Endothelial cell (in vitro differentiated cells): ENCODE data around the gene CD248. TPM values are rescaled to one million over a fixed set of nuclear protein-coding genes. Genes with fewer than 3 reads are reported as not detected.
"Not testable (repeated sequence)": the region's sequence is repeated elsewhere in the genome, so short reads cannot be mapped to it uniquely, and the experiment has no call there.

Source experiments
- DNase-seq: peaks from one replicate; pipeline ENCODE4 v3.0.0; 2021; ENCODE audit warnings: low spot score
- H3K27ac Mint-ChIP-seq: one replicate; pipeline ENCODE4 v1.8.0; 2021; ENCODE audit warnings: mixed read lengths, inconsistent platforms; ENCODE audit not compliant: unreplicated experiment
- H3K27me3 Mint-ChIP-seq: one replicate; pipeline ENCODE4 v1.8.0; 2021; ENCODE audit warnings: mild to moderate bottlenecking, moderate library complexity, mixed read lengths, inconsistent platforms; ENCODE audit not compliant: unreplicated experiment
- H3K36me3 Mint-ChIP-seq: one replicate; pipeline ENCODE4 v1.8.0; 2021; ENCODE audit warnings: mild to moderate bottlenecking, low read depth, mixed read lengths, inconsistent platforms; ENCODE audit not compliant: unreplicated experiment
- H3K4me1 Mint-ChIP-seq: one replicate; pipeline ENCODE4 v1.8.0; 2021; ENCODE audit warnings: mild to moderate bottlenecking, mixed read lengths, inconsistent platforms; ENCODE audit not compliant: unreplicated experiment
- H3K4me3 Mint-ChIP-seq: one replicate; pipeline ENCODE4 v1.8.0; 2021; ENCODE audit warnings: mild to moderate bottlenecking, mixed read lengths, inconsistent platforms; ENCODE audit not compliant: unreplicated experiment
- H3K9me3 Mint-ChIP-seq: one replicate; pipeline ENCODE4 v1.8.0; 2021; ENCODE audit warnings: mixed read lengths, inconsistent platforms; ENCODE audit not compliant: unreplicated experiment
- CTCF ChIP-seq: fragments of 200-600 bp; sonication (generic); IDR thresholded peaks from one replicate; pipeline ENCODE4 v1.5.0; 2021; ENCODE audit warnings: antibody characterized with exemption; ENCODE audit not compliant: unreplicated experiment
- total RNA-seq: library from RNA; stranded (reverse); fragmentation: NEBNext Ultra II Directional; extraction: Animal tissue kit (Norgen Biotek cat#: 25700); gene quantifications from one replicate; pipeline ENCODE4 v1.2.1, GENCODE V29; 2021; ENCODE audit not compliant: unreplicated experiment

The CD248 gene
- total RNA-seq, 1 donor from 2014 or later: 2.9 TPM

- Mint-ChIP-seq H3K4me3 (no peak overlapping the region), H3K27me3 (peaks cover 13% of the 10 kb centered on the region), H3K27ac (no peak overlapping the region), H3K36me3 (no peaks in the 10 kb centered on the region), H3K4me1 (peaks cover 16% of the 10 kb centered on the region), H3K9me3 (no peaks in the 10 kb centered on the region)
- no peak for DNase-seq
- TF ChIP-seq CTCF: no peak
These were observed 4.8 kb upstream of the CD248 start for GRCh38 chr11:66321606-66322005.

GRCh38 chr11:66320748-66321147, 3.9 kb upstream of the CD248 start:
- peaks cover 12% of the 10 kb centered on the region for H3K4me1 Mint-ChIP-seq
- H3K9me3 Mint-ChIP-seq, H3K4me3 Mint-ChIP-seq: not testable (repeated sequence)

GRCh38 chr11:66320289-66320688, 3.4 kb upstream of the CD248 start:
- not testable (repeated sequence) for H3K9me3 Mint-ChIP-seq
- peaks cover 12% of the 10 kb centered on the region for H3K4me1 Mint-ChIP-seq

More at GRCh38 chr11:66320748-66321147, 3.9 kb upstream of the CD248 start:
- peaks cover 13% of the 10 kb centered on the region for H3K27me3 Mint-ChIP-seq
- H3K27ac Mint-ChIP-seq, DNase-seq, H3K36me3 Mint-ChIP-seq: not testable (repeated sequence)

GRCh38 chr11:66318600-66318970, 1.7 kb upstream of the CD248 start:
- peak overlapping the region; percentile 12 for H3K4me3 Mint-ChIP-seq
- no peaks in the 10 kb centered on the region for H3K9me3 Mint-ChIP-seq
- no peak for DNase-seq
- H3K27ac Mint-ChIP-seq: peak overlapping the region; percentile 36
- H3K27me3 Mint-ChIP-seq: peaks cover 25% of the 10 kb centered on the region
- peaks cover 5% of the 10 kb centered on the region for H3K36me3 Mint-ChIP-seq
- no peak for TF ChIP-seq CTCF
- peaks cover 21% of the 10 kb centered on the region for H3K4me1 Mint-ChIP-seq

More at GRCh38 chr11:66320289-66320688, 3.4 kb upstream of the CD248 start:
- not testable (repeated sequence) for DNase-seq, H3K36me3 Mint-ChIP-seq, H3K27ac Mint-ChIP-seq, H3K4me3 Mint-ChIP-seq
- peaks cover 16% of the 10 kb centered on the region for H3K27me3 Mint-ChIP-seq

- no peak for TF ChIP-seq CTCF
- Mint-ChIP-seq H3K4me3 (peak overlapping the region; percentile 31), H3K9me3 (no peaks in the 10 kb centered on the region), H3K4me1 (peaks cover 21% of the 10 kb centered on the region), H3K27ac (peak overlapping the region; percentile 72), H3K36me3 (peaks cover 5% of the 10 kb centered on the region), H3K27me3 (peaks cover 25% of the 10 kb centered on the region)
- DNase-seq: no peak
These were observed 1.1 kb upstream of the CD248 start for GRCh38 chr11:66317723-66318599.

- H3K27ac Mint-ChIP-seq: peak overlapping the region; percentile 72
- no peaks in the 10 kb centered on the region for H3K9me3 Mint-ChIP-seq
- peaks cover 5% of the 10 kb centered on the region for H3K36me3 Mint-ChIP-seq
- TF ChIP-seq CTCF: no peak
- H3K4me1 Mint-ChIP-seq: peaks cover 21% of the 10 kb centered on the region
- no peak overlapping the region for H3K4me3 Mint-ChIP-seq
- DNase-seq: no peak
- peaks cover 24% of the 10 kb centered on the region for H3K27me3 Mint-ChIP-seq
These were observed 478 bp upstream of the CD248 start for GRCh38 chr11:66317322-66317722.
